Measurements from ENCODE around the gene NUDT21. TPM values are rescaled to one million over a fixed set of nuclear protein-coding genes. Genes with fewer than 3 reads are reported as not detected.

Gene NUDT21
- total RNA-seq, 2 donors from 2014 or later, result 43.5 to 52.3 TPM

Other genes with a start within 250 kb of the NUDT21 start
- gene AMFR, start 25.8 kb downstream of the NUDT21 start, total RNA-seq, result 100 to 1,000 TPM; 153 to 209 TPM
- gene OGFOD1, start 222 bp upstream of the NUDT21 start, total RNA-seq, result 10 to 100 TPM; 43.3 to 71.7 TPM
- 10 to 100 TPM; 33.3 to 39.3 TPM for gene BBS2, start 68.7 kb upstream of the NUDT21 start, total RNA-seq
- gene MT4, start 113.7 kb upstream of the NUDT21 start, total RNA-seq, result not detected
- gene MT3, start 138.2 kb upstream of the NUDT21 start, total RNA-seq, result not detected
- gene MT2A, start 157.3 kb upstream of the NUDT21 start, total RNA-seq, result 100 to 1,000 TPM; 107 to 185 TPM
- gene MT1E, start 174.4 kb upstream of the NUDT21 start, total RNA-seq, result 100 to 1,000 TPM; 106 to 214 TPM
- gene MT1M, start 181.3 kb upstream of the NUDT21 start, total RNA-seq, result 10 to 100 TPM; 23.2 to 53.6 TPM
- gene MT1A, start 187.3 kb upstream of the NUDT21 start, total RNA-seq, result 100 to 1,000 TPM in 1 of 2 donors, 1 to 10 TPM in 1; 6.5 to 168 TPM
- not detected for gene MT1B, start 200.6 kb upstream of the NUDT21 start, total RNA-seq
- gene MT1F, start 206.6 kb upstream of the NUDT21 start, total RNA-seq, result 1 to 10 TPM; 3.1 to 3.9 TPM
- 10 to 100 TPM in 1 of 2 donors, not detected in 1; 34.7 TPM for gene MT1G, start 216.7 kb upstream of the NUDT21 start, total RNA-seq
- gene MT1H, start 218.5 kb upstream of the NUDT21 start, total RNA-seq, result not detected
- gene MT1X, start 231.1 kb upstream of the NUDT21 start, total RNA-seq, result 100 to 1,000 TPM; 308 to 320 TPM

All from thoracic aorta (tissue), 2 donors.